Mammary epithelial cell (primary cell): ENCODE data around the gene TFDP1.

ENCODE experiments used
- EZH2 ChIP-seq: IDR thresholded peaks from 2 replicates; pipeline ENCODE4 v1.6.1; 2012; ENCODE audit warnings: low read length, inconsistent platforms, borderline replicate concordance
- TF ChIP-seq, protein P1 (sequence below), 2 donors: IDR thresholded peaks in 1 of 2; conservative IDR thresholded peaks in 1 of 2; 2 replicates each; pipeline ENCODE4 v1.5.1; 2011 to 2012; ENCODE audit warnings: inconsistent platforms in 2 of 2, low read length in 2 of 2, mild to moderate bottlenecking in 2 of 2, control low read depth in 1 of 2, low read depth in 1 of 2; ENCODE audit not compliant: insufficient read depth in 1 of 2; ENCODE audit errors: extremely low read depth in 1 of 2

DNA sequence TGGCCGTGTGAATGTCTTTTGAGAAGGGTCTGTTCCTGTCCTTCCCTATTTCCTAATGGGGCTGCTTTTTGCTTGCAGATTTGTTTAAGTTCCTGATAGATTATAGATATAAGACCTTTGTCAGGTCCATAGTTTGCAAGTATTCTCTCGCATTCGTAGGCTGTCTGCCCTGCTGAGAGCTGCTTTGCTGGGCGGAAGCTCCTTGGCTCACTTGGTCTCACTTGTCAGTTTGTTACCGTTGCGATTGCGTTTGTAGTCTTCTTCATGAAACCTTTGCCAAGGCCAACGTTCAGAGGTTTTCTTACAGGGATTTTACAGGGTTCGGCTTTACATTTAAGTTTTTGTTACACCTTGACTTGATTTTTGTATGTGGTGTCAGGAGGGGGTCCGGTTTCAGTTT, 44.0 kb upstream of the TFDP1 start:
- TF ChIP-seq, protein P1, sequence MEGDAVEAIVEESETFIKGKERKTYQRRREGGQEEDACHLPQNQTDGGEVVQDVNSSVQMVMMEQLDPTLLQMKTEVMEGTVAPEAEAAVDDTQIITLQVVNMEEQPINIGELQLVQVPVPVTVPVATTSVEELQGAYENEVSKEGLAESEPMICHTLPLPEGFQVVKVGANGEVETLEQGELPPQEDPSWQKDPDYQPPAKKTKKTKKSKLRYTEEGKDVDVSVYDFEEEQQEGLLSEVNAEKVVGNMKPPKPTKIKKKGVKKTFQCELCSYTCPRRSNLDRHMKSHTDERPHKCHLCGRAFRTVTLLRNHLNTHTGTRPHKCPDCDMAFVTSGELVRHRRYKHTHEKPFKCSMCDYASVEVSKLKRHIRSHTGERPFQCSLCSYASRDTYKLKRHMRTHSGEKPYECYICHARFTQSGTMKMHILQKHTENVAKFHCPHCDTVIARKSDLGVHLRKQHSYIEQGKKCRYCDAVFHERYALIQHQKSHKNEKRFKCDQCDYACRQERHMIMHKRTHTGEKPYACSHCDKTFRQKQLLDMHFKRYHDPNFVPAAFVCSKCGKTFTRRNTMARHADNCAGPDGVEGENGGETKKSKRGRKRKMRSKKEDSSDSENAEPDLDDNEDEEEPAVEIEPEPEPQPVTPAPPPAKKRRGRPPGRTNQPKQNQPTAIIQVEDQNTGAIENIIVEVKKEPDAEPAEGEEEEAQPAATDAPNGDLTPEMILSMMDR (conservative IDR thresholded peaks at IDR 0.05 in 1 of 2, IDR thresholded peaks at IDR 0.05 in 1 of 2; ENCODE audit: extremely low read depth in 1 of 2, insufficient read depth in 1 of 2, low read depth in 1 of 2, low read length in 2 of 2) = no peak
- TF ChIP-seq EZH2 = no peak
